Activated CD4-positive, alpha-beta T cell treated with anti-CD3 and anti-CD28 coated beads, Interleukin-2, amount 50 U/mL, for 4 hours (primary cell): ENCODE measurements around the gene MROH2A.
"Not testable (repeated sequence)": the region's sequence is repeated elsewhere in the genome, so short reads cannot be mapped to it uniquely, and the experiment has no call there.

Experiments
- DNase-seq, 2 experiments: peaks; one replicate each; pipeline ENCODE4 v3.0.0-alpha.2; 2020

Gene MROH2A

DNA sequence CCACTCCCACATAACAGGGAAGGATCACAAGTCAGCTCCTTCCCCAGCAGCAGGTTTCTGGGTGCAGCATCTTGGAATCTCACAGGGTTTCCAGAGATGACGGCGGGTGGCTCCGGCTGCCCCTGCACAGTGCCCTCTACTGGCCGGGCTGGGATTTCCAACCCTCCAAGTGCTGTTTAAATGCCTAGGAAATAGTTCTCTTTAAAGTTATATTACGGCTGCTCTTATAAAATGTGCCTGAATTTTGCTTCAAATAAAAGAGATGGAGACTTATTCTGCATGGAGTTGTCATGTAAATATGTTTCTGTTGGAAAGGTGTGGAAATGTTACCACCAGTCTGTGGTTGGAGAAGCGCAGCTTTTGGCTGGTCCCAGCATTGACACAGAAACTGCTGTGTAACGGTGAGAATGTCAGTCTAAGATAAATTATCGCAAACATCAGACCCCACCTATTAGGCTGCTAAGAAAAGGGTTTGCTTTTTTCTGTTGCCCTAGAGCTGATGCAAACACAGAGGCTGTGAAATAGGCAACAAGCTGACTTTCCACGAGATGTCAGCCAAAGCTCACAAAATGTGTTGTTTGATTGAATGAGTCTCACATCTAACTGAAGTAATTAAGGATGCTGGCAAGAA lies 79.5 kb downstream of the MROH2A start:
- peak; percentile 38 to 42 for DNase-seq

GRCh38 chr2:233858331-233858730 lies 80.2 kb downstream of the MROH2A start:
- DNase-seq, result no peak

DNA sequence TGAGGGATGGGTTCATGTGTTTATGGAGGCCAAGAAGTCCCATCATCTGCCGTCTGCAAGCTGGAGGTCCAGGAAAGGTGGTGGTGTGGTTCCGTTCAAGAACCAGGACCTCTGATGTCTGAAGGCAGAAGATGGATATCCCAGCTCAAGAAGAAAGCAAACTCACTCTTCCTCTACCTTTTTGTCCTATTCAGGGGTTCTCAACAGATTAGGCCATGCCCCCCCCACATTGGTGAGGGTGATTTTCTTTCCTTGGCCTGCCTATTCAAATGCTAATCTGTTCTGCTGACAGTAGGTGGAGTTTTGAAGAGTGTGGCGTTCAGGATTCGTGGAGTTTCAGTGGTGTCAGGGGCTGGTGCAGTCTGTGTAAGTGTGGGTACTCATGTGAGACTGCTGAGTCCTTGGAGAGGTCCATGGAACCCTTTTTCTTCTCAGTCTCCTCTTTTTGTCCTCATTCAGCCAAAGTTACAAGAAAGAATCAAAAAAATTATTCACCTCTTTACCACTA lies 84.2 kb downstream of the MROH2A start:
- no peak for DNase-seq

DNA sequence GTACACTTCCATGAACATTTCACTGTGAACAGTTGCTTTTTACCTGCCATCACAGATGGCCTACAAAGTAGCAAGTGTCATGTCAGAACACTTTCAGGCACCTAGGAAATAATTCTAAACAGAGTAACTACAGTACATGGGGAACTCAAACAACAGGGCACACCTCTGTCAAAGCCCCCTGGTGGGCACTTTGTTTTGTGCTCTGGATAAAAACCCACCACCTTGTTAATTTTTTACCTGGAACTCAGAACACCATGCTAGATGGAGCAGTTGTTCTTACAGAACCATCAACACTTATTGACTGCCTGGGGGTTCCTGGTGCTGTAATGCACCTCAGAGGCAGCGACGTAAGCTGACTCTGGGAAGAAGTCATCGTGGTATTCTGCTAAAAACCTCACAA lies 87.7 kb downstream of the MROH2A start:
- no peak for DNase-seq

GRCh38 chr2:233866479-233866878 lies 88.3 kb downstream of the MROH2A start:
- no peak for DNase-seq

DNA sequence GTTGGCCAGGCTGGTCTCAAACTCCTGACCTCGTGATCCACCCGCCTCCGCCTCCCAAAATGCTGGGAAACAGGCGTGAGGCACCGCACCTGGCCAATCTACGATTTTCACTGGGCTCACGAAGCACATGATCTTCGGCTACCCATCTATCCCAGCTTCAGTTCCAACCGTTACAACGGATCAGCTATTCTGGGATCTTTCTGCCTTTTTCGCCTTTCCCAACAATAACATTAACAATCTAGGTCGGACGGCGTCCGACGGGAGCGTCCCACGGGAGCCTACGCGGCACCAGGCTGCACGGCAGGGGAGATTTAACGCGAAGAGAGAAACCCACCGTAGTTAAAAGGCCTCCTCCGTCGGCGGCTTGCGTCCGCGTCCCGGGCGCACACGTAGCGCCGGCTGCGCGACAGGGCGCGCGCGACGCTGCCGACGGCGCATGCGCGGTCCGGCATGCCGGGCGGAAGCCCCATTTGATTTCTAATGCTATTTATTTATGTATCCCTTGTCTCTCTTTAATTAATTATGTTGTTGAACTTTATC lies 89.9 kb downstream of the MROH2A start, which contains the start of gene MSL3B:
TSS of gene MSL3B (minus strand) at position 394 of the 540 bp plus-strand sequence.
- DNase-seq, result peak; percentile 43

DNA sequence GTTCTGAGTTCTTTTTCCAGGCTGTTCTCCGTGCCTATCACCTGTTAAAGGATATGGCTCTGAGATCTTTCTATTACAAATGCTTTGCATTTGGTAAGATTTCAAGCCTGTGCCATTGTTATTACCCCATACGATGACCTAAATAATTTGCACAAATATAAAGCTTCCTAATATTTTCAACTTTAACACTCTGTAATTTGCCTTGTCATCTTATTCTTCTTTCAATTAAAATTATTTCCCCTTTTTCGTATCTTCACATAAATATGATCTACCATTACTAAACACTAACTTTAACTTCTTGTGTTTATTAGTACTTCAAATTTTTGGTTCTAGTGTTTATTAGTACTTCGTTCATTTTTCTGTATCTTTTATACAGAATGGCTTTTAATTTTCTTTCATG lies 93.3 kb downstream of the MROH2A start:
- DNase-seq, result no peak

GRCh38 chr2:233872125-233872524 lies 94.0 kb downstream of the MROH2A start:
- DNase-seq, result not testable (repeated sequence)

DNA sequence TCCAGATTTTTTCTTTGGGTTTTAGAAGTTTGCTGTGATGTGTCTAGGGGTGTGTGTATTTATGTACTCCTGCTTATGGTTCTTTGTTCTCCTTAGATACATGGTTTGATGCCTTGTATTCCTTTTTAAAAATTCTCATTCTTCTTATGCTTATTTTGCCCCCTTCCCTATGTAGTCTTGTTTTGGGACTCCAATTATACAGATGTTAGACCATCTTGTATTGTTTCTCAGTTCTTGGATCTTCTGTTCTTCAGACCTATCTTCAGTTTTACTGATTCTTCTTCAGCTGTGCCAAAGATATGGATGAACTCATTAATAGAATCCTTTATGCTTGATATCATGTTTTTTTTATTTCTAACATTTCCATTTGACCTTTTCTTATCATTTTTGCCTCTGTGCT lies 104.2 kb downstream of the MROH2A start:
- DNase-seq, result no peak
